Uterus (tissue), 4 donors: ENCODE measurements around the gene SPATA24. TPM values are rescaled to one million over a fixed set of nuclear protein-coding genes. Genes with fewer than 3 reads are reported as not detected.
A peak's percentile ranks its signal among the peaks of the same experiment; 100 is the strongest.

Experiments used
- DNase-seq, 2 donors: peaks; one replicate each; pipeline ENCODE4 v3.0.0-alpha.2; 2019 to 2020
- H3K27ac ChIP-seq, 2 donors: fragments of 200-600 bp; sonication (generic); 1 replicate in 1 of 2; 2 replicates in 1 of 2; pipeline ENCODE4 v1.5.1; 2016 to 2018
- H3K27me3 ChIP-seq, 2 donors: fragments of 200-600 bp; sonication (generic); one replicate each; pipeline ENCODE4 v1.5.1; 2018 to 2019; ENCODE audit warnings: control low read depth in 1 of 2
- H3K36me3 ChIP-seq, 2 donors: fragments of 200-600 bp; sonication (generic); one replicate each; pipeline ENCODE4 v1.5.1; 2019; ENCODE audit warnings: control low read depth in 1 of 2
- H3K4me1 ChIP-seq, 2 donors: fragments of 200-600 bp; sonication (generic); one replicate each; pipeline ENCODE4 v1.5.1; 2018 to 2019; ENCODE audit warnings: control low read depth in 1 of 2
- H3K4me3 ChIP-seq, 2 donors: fragments of 200-600 bp; sonication (generic); 1 replicate in 1 of 2; 2 replicates in 1 of 2; pipeline ENCODE4 v1.5.1; 2018 to 2019; ENCODE audit warnings: mild to moderate bottlenecking in 1 of 2
- H3K9me3 ChIP-seq, 2 donors: fragments of 200-600 bp; sonication (generic); one replicate each; pipeline ENCODE4 v1.5.1; 2019; ENCODE audit warnings: control low read depth in 1 of 2
- POLR2A ChIP-seq, 2 donors: fragments of 450-650 bp; IDR thresholded peaks; one replicate each; pipeline ENCODE4 v1.6.1; 2016; ENCODE audit warnings: antibody characterized with exemption in 2 of 2, mild to moderate bottlenecking in 1 of 2, moderate library complexity in 1 of 2
- intact Hi-C: fragments of 100-400 bp; cut with DNase I; formaldehyde crosslinking; loops from one replicate; pipeline ENCODE4 v1.15.1; 2023; ENCODE audit warnings: low total_unique reads
- total RNA-seq, 4 donors: library from RNA; depleted of rRNA in 3 of 4; stranded (reverse); fragments of >200 nt in 3 of 4; gene quantifications; one replicate each; pipeline versions ENCODE4 v1.1.0 to v1.2.4, GENCODE V29; 2014 to 2023
- TF ChIP-seq, protein P1 (sequence below), 4 experiments: fragments of 200-600 bp in 2 of 4; fragments of 450-650 bp in 2 of 4; sonication (generic) in 2 of 4; IDR thresholded peaks; one replicate each; pipeline ENCODE4 v1.5.1; 2016 to 2019; ENCODE audit warnings: antibody characterized with exemption in 4 of 4, mild to moderate bottlenecking in 2 of 4, moderate library complexity in 1 of 4
- donor health status: DM: yes; HTN: yes; CAD: no.

Gene SPATA24
- total RNA-seq, 4 donors from 2014 or later, result 2.4 to 3.4 TPM; not detected in 2

DNA sequence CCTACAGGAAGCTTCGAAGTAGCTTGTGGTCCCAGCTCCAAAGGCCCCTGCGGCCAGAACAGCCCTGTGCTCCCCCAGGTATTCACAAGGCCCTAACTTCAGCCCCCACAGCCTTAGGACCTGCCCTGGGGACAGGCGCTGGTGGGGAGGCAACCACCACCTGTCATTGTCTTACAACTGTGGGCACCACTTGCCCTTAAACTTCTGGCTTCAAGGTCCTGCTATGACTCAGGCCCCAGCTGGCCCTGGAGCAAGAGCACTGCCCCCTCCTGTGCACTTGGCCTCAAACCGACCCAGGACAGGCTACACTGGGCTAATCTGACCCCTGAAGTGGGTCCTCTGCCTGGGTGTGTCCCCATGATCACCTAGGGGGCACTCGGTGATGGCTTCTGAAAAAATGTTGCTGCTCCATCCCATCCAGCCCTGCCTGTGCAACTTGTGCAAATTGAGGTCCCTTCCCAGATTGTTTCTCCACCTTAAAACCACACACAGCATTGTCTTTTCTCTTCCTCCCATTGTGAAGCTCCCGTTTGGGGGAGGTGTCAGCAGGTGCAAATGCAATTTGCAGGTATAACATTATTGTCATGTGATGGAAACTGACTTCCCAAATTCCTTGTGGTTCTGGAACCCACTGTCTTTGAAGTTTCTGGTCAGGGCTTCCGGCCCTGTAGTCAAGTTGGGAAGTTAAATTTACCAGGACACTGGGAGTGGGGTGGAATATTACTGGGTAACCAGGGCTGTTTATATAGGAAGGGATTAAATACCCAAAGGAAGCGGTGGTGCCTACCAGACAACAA, 7.8 kb downstream of the SPATA24 start:
- Histone ChIP-seq H3K9me3 (no peaks in the 10 kb centered on the region), H3K4me1 (peaks cover 0 to 7% of the 10 kb centered on the region in 2 donors), H3K27me3 (peaks cover 9% of the 10 kb centered on the region in 2 donors), H3K36me3 (no peaks in the 10 kb centered on the region), H3K4me3 (no peak overlapping the region), H3K27ac (no peak overlapping the region)
- no peak for DNase-seq
- TF ChIP-seq, protein P1, sequence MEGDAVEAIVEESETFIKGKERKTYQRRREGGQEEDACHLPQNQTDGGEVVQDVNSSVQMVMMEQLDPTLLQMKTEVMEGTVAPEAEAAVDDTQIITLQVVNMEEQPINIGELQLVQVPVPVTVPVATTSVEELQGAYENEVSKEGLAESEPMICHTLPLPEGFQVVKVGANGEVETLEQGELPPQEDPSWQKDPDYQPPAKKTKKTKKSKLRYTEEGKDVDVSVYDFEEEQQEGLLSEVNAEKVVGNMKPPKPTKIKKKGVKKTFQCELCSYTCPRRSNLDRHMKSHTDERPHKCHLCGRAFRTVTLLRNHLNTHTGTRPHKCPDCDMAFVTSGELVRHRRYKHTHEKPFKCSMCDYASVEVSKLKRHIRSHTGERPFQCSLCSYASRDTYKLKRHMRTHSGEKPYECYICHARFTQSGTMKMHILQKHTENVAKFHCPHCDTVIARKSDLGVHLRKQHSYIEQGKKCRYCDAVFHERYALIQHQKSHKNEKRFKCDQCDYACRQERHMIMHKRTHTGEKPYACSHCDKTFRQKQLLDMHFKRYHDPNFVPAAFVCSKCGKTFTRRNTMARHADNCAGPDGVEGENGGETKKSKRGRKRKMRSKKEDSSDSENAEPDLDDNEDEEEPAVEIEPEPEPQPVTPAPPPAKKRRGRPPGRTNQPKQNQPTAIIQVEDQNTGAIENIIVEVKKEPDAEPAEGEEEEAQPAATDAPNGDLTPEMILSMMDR (IDR thresholded peaks at IDR 0.05), result no peak
- TF ChIP-seq POLR2A (IDR thresholded peaks at IDR 0.05), result no peak
- intact Hi-C loops, result no loop called here

DNA sequence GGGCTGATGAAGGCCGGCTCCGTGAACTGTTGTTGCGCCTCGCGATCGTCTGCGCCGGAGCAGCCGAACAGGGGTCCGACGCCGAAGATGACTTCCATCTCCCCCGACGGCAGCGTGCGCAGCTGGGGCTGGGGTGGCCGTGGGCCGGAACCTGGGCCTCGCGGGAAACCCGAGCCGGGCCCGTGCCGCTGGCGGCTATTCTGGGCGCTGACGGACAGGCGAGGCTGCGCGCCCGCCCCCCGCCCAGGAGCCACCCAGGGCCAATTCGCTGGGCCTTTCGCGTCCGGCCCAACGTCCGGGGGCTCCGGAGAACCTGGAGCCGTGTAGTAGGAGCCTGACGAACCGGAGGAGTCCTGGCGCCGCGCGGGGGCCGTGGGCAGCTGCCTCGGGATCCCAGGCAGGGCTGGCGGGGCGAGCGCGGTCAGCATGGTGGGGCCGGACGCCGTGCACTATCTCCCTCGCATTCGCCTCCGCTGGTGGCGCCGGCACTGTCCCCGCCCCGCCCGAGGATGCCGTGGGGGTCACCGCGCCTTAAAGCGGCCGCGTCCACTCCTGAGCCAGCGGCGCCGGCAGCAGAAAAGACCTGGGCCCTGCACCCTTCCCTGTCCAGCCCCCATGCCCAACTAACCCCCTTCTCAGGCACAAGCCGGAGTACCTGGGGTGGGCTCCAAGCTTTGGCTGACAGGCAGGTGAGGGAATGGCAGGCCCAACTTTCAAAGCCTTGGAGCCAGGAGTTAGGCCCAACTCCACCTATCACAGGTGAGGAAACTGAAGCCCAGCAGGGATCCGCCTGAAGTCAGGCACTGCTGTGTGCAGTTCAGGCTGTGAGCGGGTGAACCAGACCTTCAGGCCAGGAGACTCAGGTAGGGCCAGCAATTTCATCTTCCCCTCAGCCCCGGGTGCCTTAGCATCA, 9.0 kb downstream of the SPATA24 start, which contains the start of gene PROB1:
Gene PROB1 (minus strand): TSS at position 451 of the 913 bp plus-strand sequence. CDS start 23 bp downstream, at position 428.
- H3K4me3 ChIP-seq, result peak within 1 kb of the TSS; percentile 15 to 35
- H3K9me3 ChIP-seq, result no peaks in the 10 kb centered on the region
- peak within 1 kb of the TSS in 1 of 2 donors; percentile 68 for H3K27ac ChIP-seq
- H3K4me1 ChIP-seq, result peaks cover 0 to 7% of the 10 kb centered on the region in 2 donors
- H3K27me3 ChIP-seq, result peaks cover 9% of the 10 kb centered on the region in 2 donors
- no peaks in the 10 kb centered on the region for H3K36me3 ChIP-seq
- peak in 1 of 2 donors; percentile 7 for TF ChIP-seq POLR2A (IDR thresholded peaks at IDR 0.05)
- TF ChIP-seq, protein P1 (IDR thresholded peaks at IDR 0.05), result no peak
- intact Hi-C loops, result no loop called here
- DNase-seq, result no peak

GRCh38 chr5:139394123-139394653, 9.7 kb downstream of the SPATA24 start:
- Histone ChIP-seq H3K36me3 (no peaks in the 10 kb centered on the region), H3K27me3 (peaks cover 9% of the 10 kb centered on the region in 2 donors), H3K27ac (peak overlapping the region in 1 of 2 donors; percentile 68), H3K4me3 (peak overlapping the region; percentile 15 to 35), H3K4me1 (peaks cover 0 to 7% of the 10 kb centered on the region in 2 donors), H3K9me3 (no peaks in the 10 kb centered on the region)
- TF ChIP-seq POLR2A (IDR thresholded peaks at IDR 0.05), result no peak
- TF ChIP-seq, protein P1 (IDR thresholded peaks at IDR 0.05), result peak in 2 of 4 experiments; percentile 47 to 68
- DNase-seq, result peak; percentile 48 to 62
- intact Hi-C loops, result no loop called here

DNA sequence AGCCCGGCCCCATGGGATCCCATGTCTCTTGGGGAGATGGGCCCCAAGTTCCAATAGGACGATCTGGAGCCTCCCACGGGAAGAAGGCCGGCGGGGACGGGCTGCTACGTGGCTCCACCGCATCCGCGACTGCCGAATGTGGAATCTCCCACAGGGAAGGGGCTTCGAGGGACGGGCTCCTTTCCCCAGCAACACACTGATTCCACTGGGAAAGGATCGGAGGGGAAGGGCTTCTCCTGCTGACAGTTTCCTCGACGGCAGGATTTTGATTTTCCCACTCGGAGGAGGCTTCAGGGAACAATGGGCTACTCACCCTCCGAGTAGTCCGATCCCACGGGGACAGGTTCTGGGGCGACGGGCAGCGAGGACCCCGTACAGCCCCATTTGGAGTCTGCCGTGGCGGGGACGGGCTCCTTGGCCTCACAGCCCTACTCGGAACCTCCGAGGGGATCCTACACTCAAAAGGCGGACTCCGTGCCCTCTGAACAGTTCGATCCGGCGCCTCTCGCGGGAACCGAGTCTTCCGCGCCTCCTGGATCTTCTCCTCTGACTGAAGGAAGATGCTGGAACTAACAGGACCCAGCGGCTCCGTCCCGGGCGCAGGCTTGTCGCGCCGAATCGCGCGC, 10.3 kb downstream of the SPATA24 start:
- DNase-seq, result no peak
- Histone ChIP-seq H3K4me1 (peaks cover 0 to 7% of the 10 kb centered on the region in 2 donors), H3K9me3 (no peaks in the 10 kb centered on the region), H3K36me3 (no peaks in the 10 kb centered on the region), H3K27me3 (peaks cover 9% of the 10 kb centered on the region in 2 donors), H3K4me3 (peak overlapping the region; percentile 20 to 35), H3K27ac (no peak overlapping the region)
- TF ChIP-seq, protein P1 (IDR thresholded peaks at IDR 0.05), result no peak
- no peak for TF ChIP-seq POLR2A (IDR thresholded peaks at IDR 0.05)
- intact Hi-C loops, result no loop called here
